Right lung (tissue), 5 donors: ENCODE measurements around the gene EML4. TPM values are rescaled to one million over a fixed set of nuclear protein-coding genes. Genes with fewer than 3 reads are reported as not detected.

ENCODE experiments used
- DNase-seq, 2 donors: peaks; one replicate each; pipeline ENCODE4 v3.0.0-alpha.2; 2013
- polyA plus RNA-seq, 5 donors: library from polyadenylated mRNA; unstranded; fragments of 120-200 nt; gene quantifications; one replicate each; pipeline versions ENCODE4 v1.2.1 to v1.2.3, GENCODE V29; 2013; ENCODE audit warnings: inconsistent platforms in 1 of 5, low replicate concordance in 1 of 5; ENCODE audit not compliant: insufficient read length in 5 of 5, insufficient read depth in 1 of 5

EML4 gene
- polyA plus RNA-seq, 5 donors = 57.9 to 109 (median 100) TPM

DNA sequence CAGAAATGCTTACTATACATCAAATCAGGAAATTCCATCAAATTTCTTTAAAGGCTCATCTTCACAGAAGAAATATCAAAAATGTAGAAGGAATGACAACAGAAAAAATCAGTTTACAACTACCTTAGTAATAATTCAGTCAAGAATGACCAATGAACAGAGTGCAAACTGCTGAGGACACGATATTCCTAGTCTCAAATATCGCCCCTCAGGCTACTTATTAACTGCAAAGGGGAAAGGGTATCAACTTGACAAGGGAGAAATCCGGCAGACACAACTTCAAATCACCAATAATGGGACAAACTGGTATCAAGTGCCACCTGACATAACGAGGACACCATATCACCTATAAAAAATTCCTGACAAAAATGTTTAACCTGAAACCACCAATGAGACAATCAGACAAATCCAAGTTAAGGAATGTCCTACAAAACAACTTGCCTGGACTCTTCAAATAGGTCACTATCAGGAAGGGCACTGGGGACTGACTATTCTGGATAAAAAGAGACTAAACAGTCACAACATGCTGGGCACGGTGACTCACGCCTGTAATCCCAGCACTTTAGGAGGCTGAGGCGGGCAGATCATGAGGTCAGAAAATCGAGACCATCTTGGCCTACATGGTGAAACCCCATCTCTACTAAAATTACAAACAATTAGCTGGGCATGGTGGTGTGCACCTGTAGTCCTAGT lies 179.1 kb downstream of the EML4 start:
- no peak for DNase-seq

DNA sequence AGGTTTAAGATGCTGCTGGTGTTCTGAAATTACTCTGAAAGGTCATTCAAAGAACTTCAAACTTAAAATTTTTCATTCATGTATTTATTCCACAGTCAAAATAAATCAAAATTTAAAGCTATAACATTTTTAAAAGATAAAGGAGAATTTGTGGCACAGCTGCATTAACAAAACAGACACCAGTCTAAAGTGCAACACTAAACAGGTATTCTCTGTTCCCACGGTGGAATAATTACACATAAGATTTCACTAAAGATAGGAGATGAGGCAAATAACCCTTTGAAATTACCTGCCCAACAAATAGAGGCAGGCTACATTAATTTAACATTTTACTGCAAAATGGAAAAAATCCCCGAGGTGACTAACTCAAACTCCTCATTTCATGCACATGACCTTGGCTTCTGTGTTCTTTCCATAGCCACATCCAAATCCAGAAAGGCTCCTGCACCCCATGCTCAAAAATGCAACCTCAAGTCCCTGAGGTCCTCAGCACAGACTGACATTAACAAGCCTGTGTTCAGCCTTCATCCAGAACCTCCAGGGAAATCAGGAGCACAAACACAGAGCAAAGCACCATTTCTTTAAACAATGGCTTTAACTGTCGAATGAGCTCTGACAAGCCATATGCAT lies 181.4 kb downstream of the EML4 start:
- DNase-seq = no peak

DNA sequence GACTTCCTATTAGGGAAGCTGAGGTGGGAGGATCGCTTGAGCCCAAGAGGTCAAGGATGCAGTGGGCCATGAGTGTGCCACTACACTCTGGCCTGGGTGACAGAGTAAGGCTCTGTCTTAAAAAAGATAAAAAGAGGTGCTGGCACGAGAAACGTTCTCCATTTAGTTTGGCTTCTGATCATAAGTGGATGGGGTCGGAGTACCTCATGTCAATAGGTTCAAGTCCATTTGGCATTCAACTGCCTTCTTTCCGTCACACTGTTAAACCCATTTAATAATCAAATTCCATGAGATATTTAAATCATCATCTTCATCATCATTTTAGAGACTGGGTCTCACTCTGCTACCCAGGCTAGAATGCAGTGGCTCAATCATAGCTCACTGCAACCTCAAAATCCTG lies 182.7 kb downstream of the EML4 start:
- DNase-seq = no peak

- DNase-seq = no peak
Measured at GRCh38 chr2:42353792-42354429, 184.8 kb downstream of the EML4 start.

- DNase-seq = no peak
Measured at GRCh38 chr2:42359304-42359964, 190.3 kb downstream of the EML4 start.

- DNase-seq = peak; percentile 26 to 40
Measured at GRCh38 chr2:42359965-42360483, 190.9 kb downstream of the EML4 start.

GRCh38 chr2:42360493-42360889 lies 191.3 kb downstream of the EML4 start:
- peak in 1 of 2 donors; percentile 16 for DNase-seq

- DNase-seq = peak; percentile 97 to 98
Measured at GRCh38 chr2:42360890-42361727, 192.0 kb downstream of the EML4 start, which contains the start of gene COX7A2L. Gene COX7A2L, minus strand, starts transcription at chr2:42361217. Its CDS starts 56 bp downstream, at chr2:42361161.

GRCh38 chr2:42361728-42362283 lies 192.7 kb downstream of the EML4 start:
- DNase-seq = no peak

DNA sequence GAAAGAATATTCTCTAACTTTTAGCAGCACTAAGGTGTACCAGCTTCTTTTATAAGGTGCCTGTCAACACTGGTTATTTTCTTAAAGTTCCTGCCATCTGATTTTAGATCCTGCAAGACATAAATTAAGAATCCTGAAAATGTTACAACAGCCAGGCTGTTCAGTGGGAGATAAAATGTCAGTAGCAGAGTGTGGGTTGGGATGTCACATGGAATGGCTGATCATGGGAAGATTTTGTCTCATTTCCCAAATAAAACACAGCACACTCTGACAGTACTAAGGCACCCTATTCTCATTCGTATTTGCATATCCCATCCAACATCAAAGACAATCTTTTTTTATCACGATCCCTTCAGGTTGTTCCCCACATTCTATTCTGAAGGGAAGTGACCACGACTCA lies 194.3 kb downstream of the EML4 start:
- no peak for DNase-seq

GRCh38 chr2:42364658-42365057 lies 195.5 kb downstream of the EML4 start:
- no peak for DNase-seq

DNA sequence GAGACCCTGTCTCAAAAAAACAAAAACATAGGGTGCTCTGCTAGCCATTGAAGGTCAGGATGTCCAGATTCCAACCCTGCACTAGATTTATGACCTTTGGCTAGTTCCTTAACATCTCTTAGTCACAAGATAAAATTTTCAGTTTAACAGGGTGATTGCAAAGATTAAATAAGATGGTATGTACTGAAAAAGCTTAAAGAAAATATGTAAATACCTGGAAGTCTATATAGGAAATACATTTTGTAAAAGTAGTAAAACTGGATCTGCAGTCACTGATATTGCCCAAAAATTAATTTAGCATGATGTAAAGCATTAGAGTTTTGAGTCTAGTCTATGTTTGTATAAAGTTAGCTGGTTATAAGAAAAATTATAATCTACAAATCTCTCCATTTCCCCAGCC lies 197.3 kb downstream of the EML4 start:
- no peak for DNase-seq

- no peak for DNase-seq
Measured at GRCh38 chr2:42367835-42368234, 198.7 kb downstream of the EML4 start.

DNA sequence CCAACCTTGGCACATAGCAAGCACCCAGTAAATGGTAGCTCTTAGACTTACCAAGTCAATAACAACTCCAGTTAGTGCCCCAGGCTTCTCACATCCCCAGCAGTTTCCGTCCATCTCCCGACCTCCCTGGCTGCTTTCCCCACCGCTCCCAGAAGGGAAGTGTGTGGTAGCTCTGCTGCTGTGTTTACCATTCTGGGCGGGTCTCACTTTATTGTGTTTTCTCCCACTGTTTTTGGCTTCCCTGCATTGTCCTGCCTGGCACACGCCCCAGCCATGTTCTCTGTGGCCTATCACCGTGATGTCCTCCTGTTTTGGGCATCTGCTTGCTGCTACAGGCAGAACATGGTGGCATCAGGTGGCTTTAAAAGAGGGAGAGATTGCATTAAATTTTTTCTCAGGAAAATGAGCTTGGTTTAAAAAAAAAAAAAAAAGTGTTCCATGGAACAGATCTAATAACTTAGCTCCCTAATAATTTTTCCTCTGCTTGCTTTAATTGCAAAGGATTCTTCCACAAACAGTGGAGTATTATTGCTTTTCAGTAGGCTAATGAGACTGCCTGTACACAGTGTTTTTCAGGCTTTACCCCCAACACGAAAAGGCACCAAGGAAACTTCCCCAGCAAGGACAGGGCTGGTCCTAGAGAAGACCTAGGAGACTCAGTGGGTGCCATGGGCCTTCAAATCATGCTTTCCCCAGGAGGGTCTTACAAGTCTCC lies 199.8 kb downstream of the EML4 start:
- no peak for DNase-seq

- DNase-seq = no peak
Measured at GRCh38 chr2:42369532-42370229, 200.5 kb downstream of the EML4 start.

GRCh38 chr2:42371611-42372473 lies 202.7 kb downstream of the EML4 start:
- DNase-seq = no peak

GRCh38 chr2:42372474-42373200 lies 203.5 kb downstream of the EML4 start:
- no peak for DNase-seq

GRCh38 chr2:42376758-42377157 lies 207.6 kb downstream of the EML4 start:
- DNase-seq = no peak
